T1000 (cell line): ENCODE data around the gene SHB.

Experiments
- DNase-seq: peaks from one replicate; lab custom pipeline; 2025; ENCODE audit warnings: mixed read lengths; lab: John Stamatoyannopoulos, UW

SHB gene

GRCh38 chr9:37935096-37935495, 133.9 kb downstream of the SHB start:
- DNase-seq = no peak

GRCh38 chr9:37931592-37931991, 137.4 kb downstream of the SHB start:
- DNase-seq = no peak

GRCh38 chr9:37929441-37929895, 139.6 kb downstream of the SHB start:
- no peak for DNase-seq

GRCh38 chr9:37928552-37929430, 140.2 kb downstream of the SHB start:
- DNase-seq = no peak

GRCh38 chr9:37927601-37928551, 141.2 kb downstream of the SHB start:
- DNase-seq = no peak

GRCh38 chr9:37927132-37927531, 141.9 kb downstream of the SHB start:
- DNase-seq = no peak

GRCh38 chr9:37926737-37927118, 142.3 kb downstream of the SHB start:
- DNase-seq = no peak

GRCh38 chr9:37925786-37926736, 143.0 kb downstream of the SHB start:
- no peak for DNase-seq

GRCh38 chr9:37925006-37925405, 144.0 kb downstream of the SHB start:
- no peak for DNase-seq

- no peak for DNase-seq
These were observed 144.5 kb downstream of the SHB start for GRCh38 chr9:37924538-37924937.

- no peak for DNase-seq
These were observed 145.1 kb downstream of the SHB start for GRCh38 chr9:37923796-37924427.

- no peak for DNase-seq
These were observed 145.8 kb downstream of the SHB start for GRCh38 chr9:37923118-37923795.

- DNase-seq = no peak
These were observed 146.5 kb downstream of the SHB start for GRCh38 chr9:37922363-37923117.

- DNase-seq = no peak
These were observed 147.3 kb downstream of the SHB start for GRCh38 chr9:37921546-37922300.

GRCh38 chr9:37921168-37921510, 147.9 kb downstream of the SHB start:
- DNase-seq = no peak

- no peak for DNase-seq
These were observed 148.4 kb downstream of the SHB start for GRCh38 chr9:37920471-37921167.

GRCh38 chr9:37919956-37920335, 149.1 kb downstream of the SHB start:
- no peak for DNase-seq

GRCh38 chr9:37919246-37919955, 149.6 kb downstream of the SHB start:
- DNase-seq = no peak
